Measurements from ENCODE around the gene GAS2. TPM values are rescaled to one million over a fixed set of nuclear protein-coding genes. Genes with fewer than 3 reads are reported as not detected.

GAS2 gene
- polyA plus RNA-seq, 1 experiment = 0.52 TPM

GRCh38 chr11:22711880-22712279, 45.5 kb downstream of the GAS2 start:
- ChIA-PET POLR2A (no interaction called here), CTCF (no interaction called here)
- TF ChIP-seq CTCF (IDR thresholded peaks at IDR 0.05; ENCODE audit: insufficient read depth, low read depth, low read length) = no peak
- DNase-seq (ENCODE audit: low read depth) = no peak
- no peaks in the 10 kb centered on the region for H3K27me3 ChIP-seq (ENCODE audit: control insufficient read depth, insufficient read depth, low read length)
- no peak overlapping the region for H3K4me3 ChIP-seq (ENCODE audit: low read depth, low read length)
- no peaks in the 10 kb centered on the region for H3K36me3 ChIP-seq (ENCODE audit: control insufficient read depth, insufficient read depth, low read length)

GRCh38 chr11:22713336-22713735, 46.9 kb downstream of the GAS2 start:
- H3K36me3 ChIP-seq (ENCODE audit: control insufficient read depth, insufficient read depth, low read length) = no peaks in the 10 kb centered on the region
- CTCF ChIA-PET = no interaction called here
- no peak for TF ChIP-seq CTCF (IDR thresholded peaks at IDR 0.05; ENCODE audit: insufficient read depth, low read depth, low read length)
- no peak overlapping the region for H3K4me3 ChIP-seq (ENCODE audit: low read depth, low read length)
- POLR2A ChIA-PET = no interaction called here
- no peak for DNase-seq (ENCODE audit: low read depth)
- no peaks in the 10 kb centered on the region for H3K27me3 ChIP-seq (ENCODE audit: control insufficient read depth, insufficient read depth, low read length)

- Histone ChIP-seq H3K4me3 (ENCODE audit: low read depth, low read length) (no peak overlapping the region), H3K27me3 (ENCODE audit: control insufficient read depth, insufficient read depth, low read length) (no peaks in the 10 kb centered on the region), H3K36me3 (ENCODE audit: control insufficient read depth, insufficient read depth, low read length) (no peaks in the 10 kb centered on the region)
- CTCF ChIA-PET = no interaction called here
- DNase-seq (ENCODE audit: low read depth) = no peak
- POLR2A ChIA-PET = no interaction called here
- TF ChIP-seq CTCF (IDR thresholded peaks at IDR 0.05; ENCODE audit: insufficient read depth, low read depth, low read length) = no peak
These were observed 49.6 kb downstream of the GAS2 start for GRCh38 chr11:22715971-22716370.

- Histone ChIP-seq H3K36me3 (ENCODE audit: control insufficient read depth, insufficient read depth, low read length) (no peaks in the 10 kb centered on the region), H3K27me3 (ENCODE audit: control insufficient read depth, insufficient read depth, low read length) (no peaks in the 10 kb centered on the region), H3K4me3 (ENCODE audit: low read depth, low read length) (no peak overlapping the region)
- POLR2A ChIA-PET = no interaction called here
- DNase-seq (ENCODE audit: low read depth) = no peak
- CTCF ChIA-PET = no interaction called here
- TF ChIP-seq CTCF (IDR thresholded peaks at IDR 0.05; ENCODE audit: insufficient read depth, low read depth, low read length) = no peak
These were observed 54.0 kb downstream of the GAS2 start for GRCh38 chr11:22720457-22720856.

GRCh38 chr11:22723274-22723673, 56.9 kb downstream of the GAS2 start:
- no peaks in the 10 kb centered on the region for H3K36me3 ChIP-seq (ENCODE audit: control insufficient read depth, insufficient read depth, low read length)
- no peak overlapping the region for H3K4me3 ChIP-seq (ENCODE audit: low read depth, low read length)
- no peaks in the 10 kb centered on the region for H3K27me3 ChIP-seq (ENCODE audit: control insufficient read depth, insufficient read depth, low read length)
- ChIA-PET POLR2A (no interaction called here), CTCF (interaction anchor here (0.6 kb wide), 1 partner anchor 40 kb away, joined by 3 read pairs; no protein-coding TSS in a partner anchor)
- TF ChIP-seq CTCF (IDR thresholded peaks at IDR 0.05; ENCODE audit: insufficient read depth, low read depth, low read length) = no peak
- no peak for DNase-seq (ENCODE audit: low read depth)
